ENCODE data around the gene ST6GALNAC3.

ST6GALNAC3 gene

GRCh38 chr1:76426606-76427005 is 352.1 kb downstream of the ST6GALNAC3 start:
- no peak for TF ChIP-seq POLR2AphosphoS5 (IDR thresholded peaks at IDR 0.05; ENCODE audit: low read depth, low read length)
- TF ChIP-seq POLR2A (IDR thresholded peaks at IDR 0.05; ENCODE audit: low read depth, low read length), result no peak
- no peak for TF ChIP-seq TAF1 (IDR thresholded peaks at IDR 0.05; ENCODE audit: borderline replicate concordance, low read depth, low read length)
- DNase-seq (ENCODE audit: insufficient read length) (no peak), FAIRE-seq (no peak)

GRCh38 chr1:76428028-76428427 is 353.5 kb downstream of the ST6GALNAC3 start:
- no peak for FAIRE-seq

GRCh38 chr1:76430531-76430930 is 356.0 kb downstream of the ST6GALNAC3 start:
- no peak for FAIRE-seq
- no peak for TF ChIP-seq POLR2A (IDR thresholded peaks at IDR 0.05; ENCODE audit: low read depth, low read length)
- TF ChIP-seq POLR2AphosphoS5 (IDR thresholded peaks at IDR 0.05; ENCODE audit: low read depth, low read length), result no peak
- no peak for TF ChIP-seq TAF1 (IDR thresholded peaks at IDR 0.05; ENCODE audit: borderline replicate concordance, low read depth, low read length)

More at GRCh38 chr1:76428028-76428427, 353.5 kb downstream of the ST6GALNAC3 start:
- no peak for DNase-seq (ENCODE audit: insufficient read length)
- no peak for TF ChIP-seq POLR2AphosphoS5 (IDR thresholded peaks at IDR 0.05; ENCODE audit: low read depth, low read length)
- no peak for TF ChIP-seq POLR2A (IDR thresholded peaks at IDR 0.05; ENCODE audit: low read depth, low read length)
- TF ChIP-seq TAF1 (IDR thresholded peaks at IDR 0.05; ENCODE audit: borderline replicate concordance, low read depth, low read length), result no peak

GRCh38 chr1:76433526-76433925 is 359.0 kb downstream of the ST6GALNAC3 start:
- TF ChIP-seq POLR2AphosphoS5 (IDR thresholded peaks at IDR 0.05; ENCODE audit: low read depth, low read length) (no peak), POLR2A (IDR thresholded peaks at IDR 0.05; ENCODE audit: low read depth, low read length) (no peak), TAF1 (IDR thresholded peaks at IDR 0.05; ENCODE audit: borderline replicate concordance, low read depth, low read length) (no peak)
- FAIRE-seq, result no peak
- DNase-seq (ENCODE audit: insufficient read length), result no peak

More at GRCh38 chr1:76430531-76430930, 356.0 kb downstream of the ST6GALNAC3 start:
- DNase-seq (ENCODE audit: insufficient read length), result no peak

- DNase-seq (ENCODE audit: insufficient read length) (no peak), FAIRE-seq (no peak)
- TF ChIP-seq POLR2AphosphoS5 (IDR thresholded peaks at IDR 0.05; ENCODE audit: low read depth, low read length), result no peak
- TF ChIP-seq TAF1 (IDR thresholded peaks at IDR 0.05; ENCODE audit: borderline replicate concordance, low read depth, low read length), result no peak
- TF ChIP-seq POLR2A (IDR thresholded peaks at IDR 0.05; ENCODE audit: low read depth, low read length), result no peak
Observed at GRCh38 chr1:76443217-76443616, 368.7 kb downstream of the ST6GALNAC3 start.

- TF ChIP-seq POLR2A (IDR thresholded peaks at IDR 0.05; ENCODE audit: low read depth, low read length), result no peak
- TF ChIP-seq POLR2AphosphoS5 (IDR thresholded peaks at IDR 0.05; ENCODE audit: low read depth, low read length), result no peak
- TF ChIP-seq TAF1 (IDR thresholded peaks at IDR 0.05; ENCODE audit: borderline replicate concordance, low read depth, low read length), result no peak
- FAIRE-seq, result no peak
- no peak for DNase-seq (ENCODE audit: insufficient read length)
Observed at GRCh38 chr1:76444773-76445172, 370.2 kb downstream of the ST6GALNAC3 start.

DNA sequence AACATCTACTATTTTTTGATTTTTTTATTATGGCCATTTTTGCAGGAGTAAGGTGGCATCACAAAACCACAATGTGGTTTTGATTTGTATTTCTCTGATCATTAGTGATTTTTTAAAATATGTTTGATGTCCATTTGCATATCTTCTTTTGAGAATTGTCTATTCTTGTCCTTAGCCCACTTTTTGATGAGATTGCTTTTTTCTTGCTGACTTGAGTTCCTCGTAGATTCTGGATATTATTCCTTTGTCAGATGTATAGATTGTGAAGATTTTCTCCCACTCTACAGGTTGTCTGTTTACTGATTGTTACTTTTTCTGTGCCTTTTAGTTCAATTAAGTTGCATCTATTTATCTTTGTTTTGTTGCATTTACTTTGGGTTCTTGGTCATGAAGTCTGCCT is 375.7 kb downstream of the ST6GALNAC3 start:
- no peak for DNase-seq (ENCODE audit: insufficient read length)
- TF ChIP-seq TAF1 (IDR thresholded peaks at IDR 0.05; ENCODE audit: borderline replicate concordance, low read depth, low read length) (no peak), POLR2A (IDR thresholded peaks at IDR 0.05; ENCODE audit: low read depth, low read length) (no peak), POLR2AphosphoS5 (IDR thresholded peaks at IDR 0.05; ENCODE audit: low read depth, low read length) (no peak)
- FAIRE-seq, result no peak

- DNase-seq (ENCODE audit: insufficient read length), result no peak
- FAIRE-seq, result no peak
- TF ChIP-seq POLR2A (IDR thresholded peaks at IDR 0.05; ENCODE audit: low read depth, low read length) (no peak), TAF1 (IDR thresholded peaks at IDR 0.05; ENCODE audit: borderline replicate concordance, low read depth, low read length) (no peak), POLR2AphosphoS5 (IDR thresholded peaks at IDR 0.05; ENCODE audit: low read depth, low read length) (no peak)
Observed at GRCh38 chr1:76463278-76463677, 388.7 kb downstream of the ST6GALNAC3 start.

GRCh38 chr1:76463849-76464248 is 389.3 kb downstream of the ST6GALNAC3 start:
- DNase-seq (ENCODE audit: insufficient read length), result no peak
- no peak for FAIRE-seq
- no peak for TF ChIP-seq POLR2AphosphoS5 (IDR thresholded peaks at IDR 0.05; ENCODE audit: low read depth, low read length)
- no peak for TF ChIP-seq TAF1 (IDR thresholded peaks at IDR 0.05; ENCODE audit: borderline replicate concordance, low read depth, low read length)
- no peak for TF ChIP-seq POLR2A (IDR thresholded peaks at IDR 0.05; ENCODE audit: low read depth, low read length)

GRCh38 chr1:76465030-76465429 is 390.5 kb downstream of the ST6GALNAC3 start:
- FAIRE-seq (no peak), DNase-seq (ENCODE audit: insufficient read length) (no peak)
- TF ChIP-seq POLR2A (IDR thresholded peaks at IDR 0.05; ENCODE audit: low read depth, low read length), result no peak
- TF ChIP-seq TAF1 (IDR thresholded peaks at IDR 0.05; ENCODE audit: borderline replicate concordance, low read depth, low read length), result no peak
- no peak for TF ChIP-seq POLR2AphosphoS5 (IDR thresholded peaks at IDR 0.05; ENCODE audit: low read depth, low read length)

DNA sequence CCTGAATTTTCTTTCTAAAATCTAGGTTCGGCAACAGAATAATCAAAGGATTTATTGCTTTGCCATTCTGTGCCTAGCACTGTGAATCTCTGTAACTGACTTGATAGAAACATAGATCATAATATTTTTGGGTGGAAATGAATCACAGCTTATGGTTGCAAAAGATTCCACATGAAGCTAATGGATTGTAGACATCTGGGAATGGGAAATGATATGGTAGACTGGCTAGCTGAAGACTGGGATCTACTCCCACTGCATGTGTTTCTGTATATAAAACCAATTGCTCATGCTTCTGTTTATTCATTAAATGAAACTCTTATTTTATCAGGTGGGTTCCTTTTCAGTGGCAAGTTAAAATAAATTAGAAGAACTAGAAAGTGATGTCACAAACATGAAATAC is 395.6 kb downstream of the ST6GALNAC3 start:
- DNase-seq (ENCODE audit: insufficient read length) (no peak), FAIRE-seq (no peak)
- TF ChIP-seq POLR2A (IDR thresholded peaks at IDR 0.05; ENCODE audit: low read depth, low read length) (no peak), POLR2AphosphoS5 (IDR thresholded peaks at IDR 0.05; ENCODE audit: low read depth, low read length) (no peak), TAF1 (IDR thresholded peaks at IDR 0.05; ENCODE audit: borderline replicate concordance, low read depth, low read length) (no peak)

DNA sequence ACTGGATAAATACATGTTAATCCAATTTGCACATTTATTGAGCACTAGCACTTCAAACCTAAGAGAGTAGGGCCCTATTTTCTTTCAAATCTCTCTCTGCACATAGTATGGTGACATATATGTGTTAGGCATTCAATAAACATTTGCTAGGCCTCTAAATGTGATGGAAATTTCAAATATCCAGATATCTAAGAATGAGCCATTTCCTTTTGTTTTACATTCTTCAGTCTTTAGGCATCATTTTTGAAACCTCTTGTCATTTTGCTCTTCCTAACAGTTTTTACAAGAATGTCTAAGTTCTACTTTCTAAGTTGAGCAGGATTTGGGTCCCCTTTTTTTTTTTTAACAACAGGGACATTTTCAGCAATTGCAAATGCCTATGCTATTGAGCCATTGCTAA is 397.0 kb downstream of the ST6GALNAC3 start:
- DNase-seq (ENCODE audit: insufficient read length), result no peak
- no peak for FAIRE-seq
- TF ChIP-seq TAF1 (IDR thresholded peaks at IDR 0.05; ENCODE audit: borderline replicate concordance, low read depth, low read length) (no peak), POLR2AphosphoS5 (IDR thresholded peaks at IDR 0.05; ENCODE audit: low read depth, low read length) (no peak), POLR2A (IDR thresholded peaks at IDR 0.05; ENCODE audit: low read depth, low read length) (no peak)

- DNase-seq (ENCODE audit: insufficient read length) (no peak), FAIRE-seq (no peak)
- TF ChIP-seq POLR2A (IDR thresholded peaks at IDR 0.05; ENCODE audit: low read depth, low read length), result no peak
- TF ChIP-seq POLR2AphosphoS5 (IDR thresholded peaks at IDR 0.05; ENCODE audit: low read depth, low read length), result no peak
- no peak for TF ChIP-seq TAF1 (IDR thresholded peaks at IDR 0.05; ENCODE audit: borderline replicate concordance, low read depth, low read length)
Observed at GRCh38 chr1:76473591-76473990, 399.0 kb downstream of the ST6GALNAC3 start.
